ENCODE data around the gene GTPBP8. TPM values are rescaled to one million over a fixed set of nuclear protein-coding genes. Genes with fewer than 3 reads are reported as not detected.

The GTPBP8 gene
- total and polyA plus RNA-seq, 12 donors = 4.5 to 39.6 (median 18.1) TPM

GRCh38 chr3:112967425-112967824 is 23.4 kb upstream of the GTPBP8 start:
- TF ChIP-seq POLR2A (IDR thresholded peaks at IDR 0.05) = no peak
- TF ChIP-seq CTCF (IDR thresholded peaks at IDR 0.05) = no peak
- no peak for DNase-seq
- Histone ChIP-seq H3K36me3 (replicated peaks in 1 of 2) (no peaks in the 10 kb centered on the region), H3K27me3 (no peaks in the 10 kb centered on the region), H3K27ac (no peak overlapping the region), H3K9me3 (replicated peaks in 1 of 3) (no peaks in the 10 kb centered on the region), H3K4me1 (replicated peaks in 1 of 2) (no peaks in the 10 kb centered on the region), H3K4me3 (no peak overlapping the region)
- intact Hi-C loops (cut with DNase I) = no loop called here
- WGBS, 4 donors = 95 to 100% (median 97%) methylated on average over 1 of the region's 1 CpG

- Histone ChIP-seq H3K27ac (no peak overlapping the region), H3K27me3 (no peaks in the 10 kb centered on the region), H3K4me1 (replicated peaks in 1 of 2) (no peaks in the 10 kb centered on the region), H3K9me3 (replicated peaks in 1 of 3) (no peaks in the 10 kb centered on the region), H3K4me3 (no peak overlapping the region), H3K36me3 (replicated peaks in 1 of 2) (no peaks in the 10 kb centered on the region)
- DNase-seq = no peak
- no peak for TF ChIP-seq POLR2A (IDR thresholded peaks at IDR 0.05)
- no peak for TF ChIP-seq CTCF (IDR thresholded peaks at IDR 0.05)
- intact Hi-C loops (cut with DNase I) = no loop called here
- WGBS, 4 donors = 60 to 68% (median 66%) methylated on average over 1 of the region's 1 CpG
Measured at GRCh38 chr3:112967828-112968227, 23.0 kb upstream of the GTPBP8 start.

DNA sequence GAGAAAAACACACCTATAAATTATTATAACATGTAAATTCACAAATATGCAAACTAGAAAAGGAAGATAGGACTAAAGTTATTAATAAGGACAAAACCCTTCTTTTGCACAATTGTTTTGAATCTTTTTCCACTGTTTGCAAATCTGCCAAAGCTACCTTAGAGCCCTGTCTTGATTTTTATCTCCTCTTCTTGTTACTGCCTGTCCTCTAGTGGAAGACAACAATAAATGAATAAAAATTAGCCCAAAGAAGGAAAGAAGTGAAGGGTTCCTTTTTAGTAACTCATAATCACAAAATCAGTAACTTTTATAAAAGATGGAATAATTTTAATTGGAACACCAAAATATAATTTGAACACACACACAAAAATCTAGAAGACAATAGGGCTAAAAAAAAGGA is 18.6 kb upstream of the GTPBP8 start:
- intact Hi-C loops (cut with DNase I) = loop anchor here (5.0 to 10.0 kb wide), 2 partner anchors 237 to 330 kb away; partner anchors contain the start of gene CCDC80 (in 1 of the 2)
- Histone ChIP-seq H3K27me3 (no peaks in the 10 kb centered on the region), H3K27ac (no peak overlapping the region), H3K4me1 (replicated peaks in 1 of 2) (no peaks in the 10 kb centered on the region), H3K4me3 (no peak overlapping the region), H3K9me3 (replicated peaks in 1 of 3) (no peaks in the 10 kb centered on the region), H3K36me3 (replicated peaks in 1 of 2) (no peaks in the 10 kb centered on the region)
- no peak for DNase-seq
- no peak for TF ChIP-seq POLR2A (IDR thresholded peaks at IDR 0.05)
- TF ChIP-seq CTCF (IDR thresholded peaks at IDR 0.05) = no peak

- H3K4me3 ChIP-seq = peak overlapping the region in 1 of 4 donors; percentile 31
- no peaks in the 10 kb centered on the region for H3K27me3 ChIP-seq
- no peak overlapping the region for H3K27ac ChIP-seq
- no peaks in the 10 kb centered on the region for H3K36me3 ChIP-seq (replicated peaks in 1 of 2)
- intact Hi-C loops (cut with DNase I) = loop anchor here (5.0 to 10.0 kb wide), 2 partner anchors 239 to 331 kb away; partner anchors contain the start of gene CCDC80 (in 1 of the 2)
- H3K9me3 ChIP-seq (replicated peaks in 1 of 3) = no peaks in the 10 kb centered on the region
- DNase-seq = no peak
- 56 to 63% (median 59%) methylated on average over 5 of the region's 5 CpGs for WGBS, 4 donors
- TF ChIP-seq CTCF (IDR thresholded peaks at IDR 0.05) (no peak), POLR2A (IDR thresholded peaks at IDR 0.05) (no peak)
- no peaks in the 10 kb centered on the region for H3K4me1 ChIP-seq (replicated peaks in 1 of 2)
Measured at GRCh38 chr3:112973325-112974177, 17.2 kb upstream of the GTPBP8 start.

Data from adrenal gland (tissue), 12 donors.